Retinal pigment epithelial cell (primary cell): ENCODE data around the gene ARHGAP18.

Experiments used
- DNase-seq: peaks from one replicate; pipeline ENCODE4 v3.0.0-alpha.2; 2010; ENCODE audit warnings: low read depth
- H3K4me3 ChIP-seq: 2 replicates; pipeline ENCODE4 v1.5.1; 2011; ENCODE audit warnings: mild to moderate bottlenecking, low read length, control low read depth, moderate library complexity
- TF ChIP-seq, protein P1 (sequence below): conservative IDR thresholded peaks from 2 replicates; pipeline ENCODE4 v1.5.1; 2011; ENCODE audit warnings: low read depth, low read length, control low read depth, inconsistent platforms

The ARHGAP18 gene

DNA sequence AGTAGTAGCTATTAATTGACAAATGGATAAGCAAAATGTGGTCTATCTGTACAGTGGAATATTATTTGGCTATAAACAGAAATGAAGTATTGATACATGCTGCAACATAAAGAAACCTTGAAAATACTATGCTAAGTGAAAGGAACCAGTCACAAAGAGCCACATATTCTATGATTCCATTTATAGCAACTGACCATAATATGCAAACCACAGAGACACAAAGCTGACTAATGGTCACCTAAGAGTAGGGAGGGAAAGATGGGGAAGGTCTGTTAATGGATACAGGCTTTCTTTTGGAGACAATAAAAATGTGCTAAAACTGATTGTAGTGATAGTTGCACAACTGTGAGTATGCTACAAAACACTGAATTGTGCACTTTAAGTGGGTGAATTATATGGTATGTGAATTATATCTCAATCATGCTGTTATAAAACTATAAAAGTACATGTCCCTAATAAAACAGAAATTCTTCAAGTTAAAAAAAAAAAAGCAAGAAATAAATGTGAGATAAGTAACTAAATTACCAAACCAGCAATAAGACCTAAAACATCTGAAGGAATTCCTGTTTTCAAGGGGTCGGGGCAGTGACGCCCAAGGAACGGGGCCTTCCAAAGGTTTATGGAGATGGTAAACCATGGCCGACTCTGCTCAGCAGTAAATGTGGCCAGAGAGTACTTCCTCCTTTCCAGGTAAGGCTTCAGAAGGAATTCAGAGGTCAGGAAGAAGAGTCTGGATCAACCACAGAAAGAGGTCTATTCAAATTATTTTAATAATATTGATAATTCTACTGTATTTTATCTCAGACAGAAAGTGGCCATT, 75.4 kb downstream of the ARHGAP18 start:
- TF ChIP-seq, protein P1, sequence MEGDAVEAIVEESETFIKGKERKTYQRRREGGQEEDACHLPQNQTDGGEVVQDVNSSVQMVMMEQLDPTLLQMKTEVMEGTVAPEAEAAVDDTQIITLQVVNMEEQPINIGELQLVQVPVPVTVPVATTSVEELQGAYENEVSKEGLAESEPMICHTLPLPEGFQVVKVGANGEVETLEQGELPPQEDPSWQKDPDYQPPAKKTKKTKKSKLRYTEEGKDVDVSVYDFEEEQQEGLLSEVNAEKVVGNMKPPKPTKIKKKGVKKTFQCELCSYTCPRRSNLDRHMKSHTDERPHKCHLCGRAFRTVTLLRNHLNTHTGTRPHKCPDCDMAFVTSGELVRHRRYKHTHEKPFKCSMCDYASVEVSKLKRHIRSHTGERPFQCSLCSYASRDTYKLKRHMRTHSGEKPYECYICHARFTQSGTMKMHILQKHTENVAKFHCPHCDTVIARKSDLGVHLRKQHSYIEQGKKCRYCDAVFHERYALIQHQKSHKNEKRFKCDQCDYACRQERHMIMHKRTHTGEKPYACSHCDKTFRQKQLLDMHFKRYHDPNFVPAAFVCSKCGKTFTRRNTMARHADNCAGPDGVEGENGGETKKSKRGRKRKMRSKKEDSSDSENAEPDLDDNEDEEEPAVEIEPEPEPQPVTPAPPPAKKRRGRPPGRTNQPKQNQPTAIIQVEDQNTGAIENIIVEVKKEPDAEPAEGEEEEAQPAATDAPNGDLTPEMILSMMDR: no peak
- DNase-seq: no peak

DNA sequence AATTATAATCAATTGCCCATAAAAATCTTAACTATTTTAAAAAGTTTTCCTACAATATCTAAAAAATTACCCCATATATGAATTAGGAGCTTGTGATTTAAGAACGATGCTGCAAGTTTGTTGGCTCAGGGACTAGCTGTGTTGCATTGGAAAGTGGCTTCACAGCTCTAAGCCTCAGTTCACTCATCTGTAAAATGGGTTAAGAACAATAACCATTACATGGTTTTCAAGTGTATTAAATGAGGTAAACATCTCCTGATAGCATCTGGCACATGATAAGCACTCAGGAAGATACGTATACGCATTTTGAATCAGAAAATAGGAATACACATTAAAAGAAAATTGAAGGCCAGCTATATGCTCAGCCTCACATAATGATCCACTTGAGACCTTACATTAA, 76.4 kb downstream of the ARHGAP18 start:
- no peak overlapping the region for H3K4me3 ChIP-seq
- DNase-seq: no peak
- TF ChIP-seq, protein P1: no peak

More for the DNA sequence above, 75.4 kb downstream of the ARHGAP18 start:
- H3K4me3 ChIP-seq: no peak overlapping the region

DNA sequence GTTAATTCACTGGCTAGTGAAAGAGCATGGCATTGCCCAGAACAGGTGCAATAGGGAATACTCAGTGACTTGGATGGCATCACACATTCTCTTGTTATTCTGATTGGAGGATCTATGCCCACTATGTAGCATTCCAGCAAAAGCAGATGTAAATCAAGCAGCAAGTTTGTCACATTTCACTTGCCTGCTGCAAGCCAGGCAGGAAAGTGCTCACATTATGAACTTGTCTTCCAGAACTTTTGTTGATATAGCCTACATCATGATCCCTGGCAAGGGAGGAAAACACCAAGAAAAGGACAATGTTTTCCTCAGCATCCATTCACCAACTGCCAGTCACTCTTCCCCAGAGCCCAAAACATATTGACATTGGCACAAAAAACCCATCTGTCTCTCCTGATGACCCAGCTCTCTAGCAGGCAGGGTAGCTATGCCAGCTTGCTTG, 77.8 kb downstream of the ARHGAP18 start:
- no peak for DNase-seq
- no peak overlapping the region for H3K4me3 ChIP-seq
- TF ChIP-seq, protein P1: no peak

DNA sequence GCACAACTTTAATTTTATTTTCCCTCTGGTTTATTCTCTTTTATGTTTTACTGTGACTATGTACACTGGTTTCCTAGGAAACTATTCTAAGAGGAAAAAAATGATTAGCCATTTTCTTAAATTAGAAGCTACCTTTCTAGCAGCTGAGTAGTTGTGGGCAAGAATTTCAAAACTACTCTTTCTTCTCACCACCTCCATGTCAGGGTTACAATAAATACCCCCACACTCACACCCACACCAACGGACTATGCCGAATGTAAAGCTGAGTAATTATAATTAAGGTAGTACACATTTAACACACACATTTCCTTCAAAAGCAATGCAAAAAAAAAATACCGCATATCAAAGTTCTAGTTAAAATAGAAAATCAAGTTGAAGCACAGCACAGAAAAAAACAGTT, 78.9 kb downstream of the ARHGAP18 start:
- DNase-seq: no peak
- no peak overlapping the region for H3K4me3 ChIP-seq
- TF ChIP-seq, protein P1: no peak

DNA sequence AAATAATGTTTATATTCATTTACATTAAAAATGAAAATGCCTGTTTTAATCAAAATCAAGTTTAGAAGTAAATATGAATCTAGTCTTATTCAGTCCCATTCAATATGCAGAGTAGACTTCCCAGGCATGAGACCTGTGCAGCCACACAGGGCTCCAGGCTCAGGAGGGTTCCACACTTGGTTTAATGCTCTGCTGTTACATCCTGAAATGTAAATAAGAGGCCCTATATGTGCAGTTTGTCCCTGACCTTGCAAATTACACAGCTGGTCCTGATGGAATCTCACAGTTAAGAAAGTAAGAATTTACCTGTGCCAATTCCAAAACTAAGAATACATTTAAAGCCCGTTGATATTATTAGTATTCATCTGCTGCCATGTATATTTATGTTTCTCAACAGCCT, 79.4 kb downstream of the ARHGAP18 start:
- no peak for DNase-seq
- no peak overlapping the region for H3K4me3 ChIP-seq
- TF ChIP-seq, protein P1: no peak

DNA sequence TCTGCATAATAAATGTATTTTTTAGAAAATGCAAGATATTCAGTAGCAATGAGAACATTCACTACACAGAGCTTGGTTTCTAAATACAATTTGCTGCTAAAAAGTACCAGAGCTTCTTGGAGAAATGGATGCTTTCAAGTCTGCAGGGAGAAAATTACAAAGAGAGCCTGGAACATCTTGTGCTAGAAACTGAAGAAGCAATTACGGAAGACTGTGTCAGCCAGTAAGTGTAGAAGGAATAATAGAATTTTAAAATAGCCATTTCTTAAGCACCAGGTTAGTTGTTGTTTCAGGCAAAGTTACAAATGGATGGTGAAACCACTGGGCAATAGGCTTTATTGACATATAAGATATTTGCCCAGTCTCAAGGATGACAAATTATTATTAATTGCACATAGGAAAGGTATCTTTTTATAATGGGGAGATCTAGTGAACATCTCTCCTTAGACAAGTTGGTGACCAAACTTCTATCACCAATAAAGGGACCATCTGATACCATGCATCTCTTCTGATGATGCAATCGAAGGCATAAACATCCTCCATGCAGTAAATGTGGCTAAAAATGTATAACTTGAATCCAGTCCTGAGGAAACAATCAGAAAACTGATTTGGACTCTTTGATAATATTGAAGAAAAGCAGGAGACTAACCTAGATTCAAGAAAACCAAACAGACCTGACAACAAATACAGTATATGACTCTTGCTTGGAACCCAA, 81.7 kb downstream of the ARHGAP18 start:
- DNase-seq: no peak
- no peak overlapping the region for H3K4me3 ChIP-seq
- TF ChIP-seq, protein P1: no peak

DNA sequence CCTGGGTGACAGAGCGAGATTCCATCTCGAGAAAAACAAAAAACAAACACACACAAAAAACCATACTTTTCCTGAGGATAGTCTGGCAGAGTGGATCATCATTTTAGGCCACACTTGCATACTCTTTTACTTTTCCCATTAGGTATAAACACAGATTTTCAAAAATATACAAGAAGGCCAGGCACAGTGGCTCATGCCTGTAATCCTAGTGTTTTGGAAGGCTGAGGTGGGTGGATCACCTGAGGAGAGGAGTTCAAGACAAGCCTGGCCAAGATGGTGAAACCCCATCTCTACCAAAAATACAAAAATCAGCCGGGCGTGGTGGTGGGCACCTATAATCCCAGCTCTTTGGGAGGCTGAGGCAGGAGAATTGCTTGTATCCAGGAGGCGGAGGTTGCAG, 85.5 kb downstream of the ARHGAP18 start:
- TF ChIP-seq, protein P1: no peak
- H3K4me3 ChIP-seq: no peak overlapping the region
- no peak for DNase-seq
